SKM-1 treated with dmso at 0.1 percent for 144 hours (cell line): ENCODE results near the gene CCDC8.
"Not testable (repeated sequence)": the region's sequence is repeated elsewhere in the genome, so short reads cannot be mapped to it uniquely, and the experiment has no call there.

Source experiments
- DNase-seq: peaks from one replicate; lab custom pipeline; 2025; ENCODE audit not compliant: unreplicated experiment; lab: John Stamatoyannopoulos, UW

CCDC8 gene

DNA sequence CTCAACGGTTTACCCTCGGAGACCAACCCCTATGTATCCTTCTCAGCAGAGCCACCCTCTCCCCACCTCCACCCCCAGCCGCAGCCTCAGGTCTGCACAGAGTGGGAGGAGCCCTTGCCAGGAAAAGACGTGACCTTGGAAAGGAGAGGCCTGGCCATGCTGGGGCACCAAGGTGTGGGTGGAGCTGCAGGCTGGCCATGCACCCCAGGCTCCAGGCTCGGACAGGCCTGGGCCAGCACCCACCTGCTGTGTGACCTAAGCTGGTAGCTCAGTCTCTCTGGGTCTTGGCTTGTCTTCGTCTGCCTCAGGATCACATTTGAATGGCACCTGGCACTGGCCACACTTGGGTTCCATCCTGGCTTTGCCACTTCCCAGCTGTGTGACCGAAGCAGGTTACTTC, 29.5 kb downstream of the CCDC8 start:
- DNase-seq: no peak

DNA sequence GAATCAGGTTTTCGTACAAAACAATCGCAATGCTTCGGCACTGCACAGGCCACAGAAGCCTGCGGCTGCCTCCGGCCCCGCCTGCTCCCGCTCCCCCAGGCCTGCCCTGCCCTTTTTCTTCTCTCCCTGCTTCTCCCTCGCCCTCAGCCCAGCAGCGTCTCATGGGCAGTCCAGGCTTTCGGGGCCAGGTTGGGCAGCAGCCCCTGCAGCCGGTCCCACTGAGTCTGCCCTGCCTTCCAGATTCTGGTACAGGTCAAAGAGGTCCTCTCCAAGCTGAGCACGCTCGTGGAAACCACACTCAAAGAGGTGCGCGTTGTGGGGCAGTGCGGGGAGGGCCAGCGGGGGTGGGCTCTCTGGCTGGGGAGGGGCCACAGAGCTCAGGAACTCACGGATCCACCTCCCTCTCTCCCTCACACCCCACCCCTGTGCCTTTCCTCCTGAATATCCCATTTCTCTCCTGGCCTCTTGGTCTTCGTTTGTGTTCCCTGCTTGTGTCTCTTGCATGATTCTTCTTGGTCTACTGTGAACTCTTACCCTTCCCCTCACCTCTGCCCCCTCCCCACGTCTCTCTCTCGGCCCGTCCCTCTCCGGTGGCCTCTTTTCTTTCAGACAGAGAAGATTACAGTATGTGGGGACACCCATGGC, 30.1 kb downstream of the CCDC8 start:
- DNase-seq: no peak

DNA sequence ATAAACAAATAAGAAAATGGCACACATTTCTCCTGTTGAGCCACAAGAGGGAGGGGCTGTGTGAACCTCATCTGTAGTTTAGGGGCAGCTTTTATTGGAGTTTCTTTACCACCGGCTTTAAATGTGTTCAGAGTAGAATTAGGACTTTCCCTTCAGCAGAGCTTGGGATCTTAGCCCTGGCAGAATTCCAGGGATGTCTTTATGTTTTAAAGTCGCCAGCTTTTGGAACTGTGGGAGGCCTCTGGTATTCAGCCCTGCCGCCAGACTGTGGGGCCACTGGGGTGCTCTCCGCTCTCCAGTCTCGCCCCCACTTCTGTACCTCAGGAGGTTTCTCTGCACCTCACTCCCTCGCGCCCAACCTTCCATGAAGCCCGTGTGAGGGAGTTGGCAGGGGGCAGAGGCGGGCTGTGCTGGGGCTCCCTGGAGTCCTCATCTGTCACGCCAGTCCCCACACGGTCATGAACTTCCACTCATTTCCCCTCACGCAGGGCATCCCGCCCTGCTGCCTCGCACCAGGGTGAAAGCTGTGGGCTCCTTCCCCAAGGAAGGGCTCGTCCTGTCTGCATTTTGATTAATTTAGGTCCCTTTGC, 31.5 kb downstream of the CCDC8 start:
- DNase-seq: no peak

DNA sequence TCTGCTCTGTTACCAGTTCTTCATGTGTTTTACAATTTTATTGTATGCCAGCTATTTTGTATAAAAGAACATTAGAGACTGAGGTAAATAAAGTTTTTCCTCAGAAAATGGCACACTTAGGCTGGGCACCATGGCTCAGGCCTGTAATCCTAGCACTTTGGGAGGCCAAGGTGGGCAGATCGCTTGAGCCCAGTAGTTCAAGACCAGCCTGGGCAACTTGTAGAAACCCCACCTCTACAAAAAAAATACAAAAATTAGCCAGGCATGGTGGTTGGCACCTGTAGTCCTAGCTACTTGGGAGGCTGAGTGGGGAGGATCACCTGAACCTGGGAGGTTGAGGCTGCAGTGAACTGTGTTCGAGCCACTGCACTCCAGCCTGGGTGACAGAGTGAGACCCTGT, 32.0 kb downstream of the CCDC8 start:
- DNase-seq: no peak

DNA sequence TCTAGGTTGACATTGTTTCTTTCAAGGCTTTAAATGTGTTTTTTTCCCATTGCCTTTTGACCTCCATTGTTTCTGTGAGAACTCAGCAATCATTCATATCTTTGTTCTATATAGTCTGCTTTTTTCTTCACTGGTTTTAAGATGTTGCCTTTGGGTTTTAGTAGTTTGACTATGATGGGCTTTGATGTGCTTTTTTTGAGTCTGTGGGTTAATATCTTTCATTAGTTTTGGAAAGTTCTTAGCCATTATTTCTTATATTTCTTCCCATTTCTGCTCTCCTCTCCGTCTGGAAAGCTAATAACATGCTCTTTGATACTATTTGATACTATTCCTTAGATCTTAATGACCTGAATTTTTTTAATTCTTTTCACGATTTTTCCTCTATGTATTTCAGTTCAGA, 32.7 kb downstream of the CCDC8 start:
- no peak for DNase-seq

DNA sequence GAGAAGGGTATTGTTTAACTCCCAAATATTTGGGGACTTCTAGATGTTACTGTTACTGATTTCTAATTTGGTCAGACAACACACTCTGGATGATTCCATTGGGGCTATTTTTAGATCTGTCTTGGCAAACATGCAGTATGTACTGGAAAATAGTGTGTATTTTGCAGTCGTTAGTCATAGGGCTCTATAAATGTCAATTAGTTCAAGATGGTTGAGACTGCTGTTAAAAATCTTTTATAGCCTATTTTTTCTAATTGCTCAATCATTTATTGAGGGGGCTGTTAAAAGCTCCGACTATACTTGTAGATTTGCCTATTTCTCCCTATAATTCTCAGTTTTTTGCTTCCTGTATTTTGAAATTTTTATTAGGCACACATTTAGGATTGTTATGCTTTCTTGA, 35.1 kb downstream of the CCDC8 start:
- DNase-seq: no peak

DNA sequence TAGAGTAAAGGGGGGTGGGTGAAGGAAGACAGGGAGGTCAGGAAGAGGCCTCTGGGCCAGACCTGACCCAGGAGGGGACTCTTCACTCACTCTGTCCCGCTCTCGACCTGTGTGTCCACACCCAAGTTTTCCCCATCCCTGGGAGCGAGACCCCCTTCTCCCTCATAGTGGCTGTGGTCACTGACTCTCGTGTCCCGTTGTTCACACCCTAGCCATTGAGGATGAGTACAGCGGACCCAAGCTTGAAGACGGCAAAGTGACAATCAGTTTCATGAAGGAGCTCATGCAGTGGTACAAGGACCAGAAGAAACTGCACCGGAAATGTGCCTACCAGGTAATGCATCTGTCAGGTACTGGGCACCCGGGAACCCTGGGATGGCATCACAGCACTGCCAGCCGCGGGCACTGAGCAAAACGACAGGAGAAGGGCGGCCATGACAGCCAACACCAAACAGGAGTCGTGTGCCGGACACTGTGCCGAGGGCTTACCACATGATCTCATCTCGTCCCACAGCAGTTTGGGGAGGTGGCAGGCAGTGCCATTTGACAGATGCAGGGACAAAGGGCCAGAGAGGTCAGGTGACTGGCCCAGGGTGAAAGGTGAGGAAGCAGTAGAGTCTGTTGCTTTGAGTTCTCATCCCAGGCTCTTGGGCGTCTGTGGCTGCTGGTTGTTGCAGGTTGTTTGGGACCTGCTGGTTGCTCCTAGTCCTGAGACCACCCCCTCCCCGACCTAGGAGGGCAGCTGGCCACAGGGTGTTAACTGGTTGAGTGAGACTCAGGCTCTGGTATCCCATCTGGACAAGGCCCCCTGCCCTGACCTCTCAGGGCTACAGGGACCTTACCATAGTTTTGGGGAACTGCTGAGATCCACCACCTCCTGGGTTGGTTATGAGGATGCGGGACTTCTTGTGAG, 36.9 kb downstream of the CCDC8 start:
- no peak for DNase-seq

DNA sequence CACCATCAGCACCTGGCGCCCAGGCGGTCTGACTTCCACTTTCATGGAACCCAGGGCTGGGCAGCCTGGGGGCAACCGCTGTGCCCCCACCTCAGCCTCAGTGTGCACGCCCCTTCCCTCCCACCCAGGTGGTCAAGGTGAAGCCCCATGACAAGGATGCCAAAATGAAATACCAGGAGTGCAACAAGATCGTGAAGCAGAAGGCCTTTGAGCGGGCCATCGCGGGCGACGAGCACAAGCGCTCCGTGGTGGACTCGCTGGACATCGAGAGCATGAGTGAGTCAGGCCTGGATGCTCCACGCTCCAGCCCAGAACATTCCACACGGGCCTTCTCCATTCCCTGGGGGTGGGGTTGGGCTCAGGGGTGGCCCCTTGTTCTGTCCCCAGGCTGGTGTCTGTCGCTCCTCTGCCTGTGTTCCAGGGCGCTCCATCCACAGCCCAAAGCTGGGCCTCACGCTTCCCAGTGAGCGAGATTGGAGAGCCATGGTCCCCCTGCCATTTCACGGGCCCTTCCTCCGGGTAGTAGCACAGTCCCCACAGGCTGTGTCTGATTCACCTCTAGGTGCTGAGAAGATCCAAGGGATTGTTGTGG, 37.8 kb downstream of the CCDC8 start:
- DNase-seq: not testable (repeated sequence)

DNA sequence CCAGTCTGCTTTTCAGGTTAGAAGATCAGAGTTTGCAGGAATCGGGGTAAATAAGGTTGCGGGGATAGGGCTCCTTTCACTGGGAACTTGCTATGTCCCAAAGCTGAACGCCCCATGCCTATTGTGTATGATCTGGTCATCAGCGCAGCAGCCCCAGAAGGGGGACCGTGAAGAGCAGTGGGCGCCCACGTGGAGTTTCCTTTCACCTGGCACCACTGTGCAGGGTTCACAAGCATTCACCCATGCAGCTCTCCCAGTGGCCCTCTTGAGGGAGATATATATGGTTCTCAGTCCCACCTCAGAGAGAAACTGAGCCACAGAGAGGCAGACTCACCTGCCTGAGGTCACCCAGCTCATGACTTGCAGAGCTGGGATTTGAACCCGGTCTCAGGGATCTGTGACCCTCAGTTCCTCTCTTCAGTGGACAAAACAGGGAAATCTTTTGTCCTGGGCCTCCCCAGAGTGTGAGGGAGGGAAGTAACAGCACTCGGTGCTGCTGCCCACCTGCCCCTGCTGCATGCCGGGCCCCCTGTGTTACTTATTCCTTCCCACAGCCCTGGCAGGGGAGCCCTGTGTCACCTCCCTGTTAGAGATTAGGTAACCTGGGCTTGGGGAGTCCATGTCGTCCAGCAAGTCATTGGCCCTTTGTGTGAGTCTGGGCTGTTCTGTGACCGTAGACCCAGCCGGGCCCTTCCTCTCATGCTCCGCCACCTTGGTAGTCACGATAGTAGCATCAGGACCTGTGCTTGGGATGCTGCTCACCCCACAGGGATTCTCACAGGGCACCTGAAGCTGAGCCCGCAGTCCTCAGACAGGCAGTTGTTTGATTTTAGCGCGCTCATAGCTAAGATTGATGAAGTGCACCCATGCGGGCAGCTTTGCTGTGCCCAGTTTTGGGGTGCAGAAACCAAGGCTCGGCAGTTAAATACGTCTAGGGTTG, 38.6 kb downstream of the CCDC8 start:
- DNase-seq: no peak

DNA sequence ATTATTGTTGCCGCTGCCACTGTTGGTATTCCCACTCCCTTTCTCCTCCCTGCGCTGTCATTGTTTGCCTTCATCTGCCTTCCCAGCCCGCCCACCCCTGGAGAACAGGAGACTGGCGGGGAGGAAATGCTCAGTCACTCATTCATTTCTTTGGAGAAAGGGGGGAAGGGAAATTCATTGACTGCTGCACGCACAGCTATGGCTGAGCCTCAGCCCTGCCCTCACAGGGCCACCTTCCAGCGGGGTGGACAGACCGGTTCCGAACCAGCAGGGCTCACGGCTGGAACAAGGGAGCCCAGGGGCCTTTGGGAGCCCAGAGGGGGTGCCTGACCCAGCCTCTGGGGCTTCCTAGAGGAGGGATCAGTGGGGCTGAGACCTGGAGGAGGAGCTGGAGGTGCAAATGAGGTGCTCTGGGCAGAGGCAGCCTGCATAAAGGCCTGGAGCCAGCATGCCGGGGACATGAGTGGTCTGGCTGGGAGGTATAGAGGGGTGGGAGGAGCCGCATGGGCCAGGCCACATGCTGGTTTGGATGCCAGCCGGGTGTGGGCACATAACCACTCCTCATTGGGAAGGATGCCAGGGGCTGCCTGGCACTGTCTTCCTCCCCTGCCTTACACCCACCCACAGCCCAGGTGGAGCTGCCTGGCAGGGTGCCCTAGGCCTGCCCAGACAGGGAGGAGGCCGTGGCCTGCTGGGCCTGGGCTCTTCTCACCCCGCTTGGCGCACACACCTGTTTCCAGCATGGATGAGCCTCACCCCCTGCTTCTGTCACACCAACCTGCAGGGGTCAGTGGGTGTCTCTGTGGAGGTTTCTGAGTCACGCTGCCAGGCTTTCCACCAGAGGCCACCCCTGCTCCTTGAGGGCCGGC, 39.6 kb downstream of the CCDC8 start:
- no peak for DNase-seq

DNA sequence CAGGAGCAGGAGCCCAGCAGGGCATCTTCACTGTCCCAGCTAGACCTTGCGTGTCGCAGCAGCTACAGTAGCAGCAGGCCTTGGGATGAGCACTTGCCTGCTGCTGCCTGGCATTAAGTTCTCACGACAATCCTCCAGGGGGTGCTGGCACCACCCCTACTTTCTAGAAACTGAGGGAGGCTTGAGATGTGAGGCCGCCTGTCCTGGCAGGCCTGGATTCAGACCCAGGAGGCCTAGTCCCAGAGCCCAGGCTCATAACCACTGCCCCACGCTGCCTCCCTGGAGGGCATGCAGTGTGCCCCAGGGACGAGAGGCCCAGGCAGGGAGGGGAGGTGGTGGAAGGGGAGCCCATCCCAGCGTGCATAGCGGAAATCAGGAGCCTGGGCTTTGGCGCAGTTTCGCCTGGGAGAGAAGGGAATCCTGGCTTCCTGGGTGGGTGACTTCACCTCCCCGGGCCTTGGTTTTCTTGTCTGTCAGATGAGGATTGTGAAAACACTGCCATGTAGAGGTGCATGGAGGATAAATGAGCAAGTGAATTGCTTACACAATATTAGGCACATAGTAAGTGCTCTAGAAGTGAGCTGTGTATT, 40.4 kb downstream of the CCDC8 start:
- DNase-seq: no peak

DNA sequence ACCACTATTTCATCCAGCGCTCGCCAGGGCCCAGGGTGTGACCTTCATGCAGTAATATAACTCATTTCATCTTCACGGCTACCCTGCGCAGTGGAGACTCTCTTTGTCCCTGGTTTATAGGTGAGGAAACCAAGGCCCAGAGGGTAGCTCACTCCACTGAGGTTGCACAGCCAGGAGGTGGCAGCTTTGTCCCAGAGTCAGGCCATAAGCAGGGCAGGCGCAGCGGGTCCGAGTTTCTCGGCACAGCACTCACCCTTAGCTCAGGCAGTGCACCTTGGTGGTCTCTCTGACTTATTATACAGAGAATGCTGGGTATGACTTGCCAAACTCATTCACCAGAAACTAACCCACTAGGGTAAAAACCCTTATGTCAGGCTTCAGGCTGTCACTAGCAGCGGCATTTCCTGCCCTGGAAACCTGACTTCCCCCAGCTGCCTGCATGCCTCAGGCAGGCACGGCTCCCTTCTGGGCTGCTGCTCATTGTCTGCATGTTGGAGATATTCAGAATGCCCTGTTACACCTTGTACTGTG, 41.9 kb downstream of the CCDC8 start:
- DNase-seq: no peak

DNA sequence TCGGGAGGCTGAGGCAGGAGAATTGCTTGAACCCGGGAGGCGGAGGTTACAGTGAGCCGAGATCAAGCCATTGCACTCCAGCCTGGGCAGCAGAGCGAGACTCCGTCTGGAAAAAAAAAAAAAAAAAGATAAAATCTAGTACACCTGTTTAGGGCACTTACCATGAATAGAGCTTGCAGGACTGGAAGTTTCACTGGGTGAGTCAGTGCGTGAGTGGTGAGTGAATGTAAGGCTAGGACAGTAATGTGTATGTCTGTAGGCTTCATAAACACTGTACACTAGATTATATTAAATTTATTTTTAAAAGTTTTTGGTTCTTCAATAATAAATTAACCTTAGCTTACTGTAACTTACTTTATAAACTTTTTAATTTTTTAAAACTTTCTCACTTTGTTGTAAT, 43.5 kb downstream of the CCDC8 start:
- DNase-seq: no peak

DNA sequence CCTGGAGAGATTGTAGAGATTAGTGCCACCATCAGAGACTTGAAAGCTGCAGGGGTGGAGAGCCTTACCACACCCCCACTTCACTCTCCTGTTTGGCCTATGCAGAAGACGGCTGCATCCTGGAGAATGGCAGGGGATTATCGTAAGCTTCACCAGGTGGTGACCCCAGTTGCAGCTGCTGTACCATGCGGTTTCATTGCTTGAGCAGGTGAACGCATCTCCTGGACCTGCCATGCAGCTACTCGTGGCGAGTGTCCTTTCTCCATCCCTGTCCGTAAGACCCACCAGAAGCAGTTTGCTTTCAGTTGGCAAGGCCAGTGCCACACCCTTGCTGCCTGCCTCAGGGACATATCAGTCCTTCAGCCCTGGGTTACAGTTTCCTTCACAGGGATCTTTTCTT, 45.2 kb downstream of the CCDC8 start:
- DNase-seq: no peak

DNA sequence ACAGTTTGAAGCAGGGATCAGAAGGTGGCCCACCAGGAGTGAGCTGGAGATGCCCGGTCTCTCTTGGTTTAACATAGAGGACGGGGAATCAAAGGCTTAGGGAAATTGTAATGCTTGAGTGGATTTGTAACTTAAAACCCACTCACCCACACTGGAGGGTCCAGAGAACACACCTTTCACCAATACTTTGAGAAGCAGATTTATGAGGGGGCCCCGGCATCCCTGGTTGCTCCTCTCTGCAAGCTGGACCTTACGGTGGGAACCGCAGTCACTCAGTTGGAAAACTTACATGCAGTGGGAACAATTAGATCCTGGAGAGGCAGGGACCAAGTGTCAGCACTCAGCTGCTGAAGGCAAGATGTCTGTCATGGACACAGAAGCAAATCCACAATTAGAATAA, 45.9 kb downstream of the CCDC8 start:
- no peak for DNase-seq

DNA sequence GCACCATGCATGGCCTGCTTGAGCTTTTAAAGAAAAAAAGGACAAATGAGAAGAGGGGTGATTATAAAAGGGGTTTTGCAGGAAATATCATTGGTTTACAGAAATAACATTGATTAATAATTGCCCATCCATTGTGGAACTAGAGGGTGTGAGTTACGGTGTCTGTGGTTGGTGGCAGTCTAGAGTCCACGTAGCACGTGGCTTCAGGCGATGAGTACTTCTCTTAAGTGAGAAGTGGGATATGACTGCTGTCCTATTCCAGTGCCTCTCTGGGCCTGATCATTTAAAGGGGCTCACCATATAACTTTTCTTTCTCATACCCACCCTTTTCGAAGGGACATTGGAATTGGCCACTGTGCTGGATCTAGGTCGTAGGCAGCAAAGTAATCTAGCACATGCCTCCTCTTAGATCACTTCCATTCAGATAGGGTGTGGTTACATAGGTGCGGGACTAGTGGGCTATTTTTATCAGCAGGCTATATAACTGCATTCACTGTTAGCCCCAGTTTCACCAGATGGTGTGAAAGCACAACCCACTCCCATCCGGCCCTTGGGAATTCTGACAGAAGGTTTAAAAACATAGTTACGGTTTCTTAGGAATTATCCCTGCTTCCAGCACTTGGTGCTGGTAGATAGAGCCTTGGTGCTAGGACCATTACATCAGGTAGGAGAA, 46.6 kb downstream of the CCDC8 start:
- no peak for DNase-seq

DNA sequence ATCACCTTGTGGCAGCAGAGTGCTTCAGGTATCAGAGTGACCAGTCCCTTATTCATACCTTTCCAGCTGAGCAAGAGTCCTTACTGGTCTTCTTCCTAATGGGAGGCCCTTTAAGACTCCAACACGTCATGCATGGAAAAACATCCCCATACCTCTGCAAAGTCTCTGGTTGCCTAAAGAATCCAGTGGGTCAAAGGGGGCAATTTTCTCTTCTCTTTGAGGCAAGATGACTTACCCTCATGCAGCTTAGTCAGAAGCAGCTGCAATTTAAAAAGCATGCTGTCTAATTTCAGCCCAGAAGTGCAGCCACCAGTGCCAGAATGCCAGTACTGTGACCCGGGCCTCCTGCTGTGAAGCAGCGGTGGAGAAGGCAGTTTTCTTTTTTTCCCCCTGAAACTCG, 47.8 kb downstream of the CCDC8 start:
- DNase-seq: no peak

DNA sequence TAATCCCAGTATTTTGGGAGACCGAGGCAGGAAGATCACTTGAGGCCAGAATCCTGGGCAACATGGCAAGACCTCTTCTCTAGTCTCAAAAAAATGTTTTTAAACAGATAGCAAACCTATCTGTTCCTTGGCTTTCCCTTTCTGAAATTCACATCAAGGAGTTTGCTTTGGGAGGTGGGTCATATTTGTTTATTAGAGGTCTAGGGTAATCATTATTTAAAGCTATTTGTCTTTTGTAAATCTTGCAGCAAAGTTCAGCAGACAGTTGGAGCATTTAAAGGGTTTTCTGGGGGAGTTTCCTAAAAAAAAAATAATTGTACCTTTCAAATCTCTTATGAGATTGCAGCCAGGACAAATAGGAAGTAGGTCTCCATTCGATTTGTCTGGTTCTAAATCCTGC, 49.0 kb downstream of the CCDC8 start:
- DNase-seq: no peak

DNA sequence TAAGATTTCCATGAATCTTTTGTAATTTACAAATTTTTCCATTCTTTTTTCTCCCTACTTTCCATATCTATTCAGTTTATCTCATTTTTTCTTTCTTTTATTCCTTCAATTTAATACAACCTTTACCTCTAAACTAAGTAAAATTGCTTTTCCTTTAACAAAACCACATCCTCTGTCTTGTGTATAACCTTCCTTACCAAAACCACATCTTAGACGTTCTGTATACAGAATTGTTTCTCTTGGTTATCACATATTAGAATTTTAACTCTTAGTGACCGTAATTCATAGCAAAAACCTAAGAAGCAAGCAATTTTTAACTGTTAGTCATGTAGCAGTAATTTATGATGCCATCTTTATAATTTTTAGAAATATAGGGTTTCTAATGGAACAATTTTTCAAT, 51.4 kb downstream of the CCDC8 start:
- DNase-seq: no peak
